ENCODE measurements around the gene OR6J1. TPM values are rescaled to one million over a fixed set of nuclear protein-coding genes. Genes with fewer than 3 reads are reported as not detected.
"Not testable (repeated sequence)": the region's sequence is repeated elsewhere in the genome, so short reads cannot be mapped to it uniquely, and the experiment has no call there.

The OR6J1 gene
- total RNA-seq, 2 donors from 2014 or later = not detected

- H3K4me3 ChIP-seq = no peak overlapping the region
- H3K27ac ChIP-seq = no peak overlapping the region
- no peaks in the 10 kb centered on the region for H3K4me1 ChIP-seq (replicated peaks)
- no peak for DNase-seq (ENCODE audit: low spot score)
- intact Hi-C loops (cut with DNase I) = no loop called here
- 91% methylated on average over 4 of the region's 4 CpGs for WGBS
- no peaks in the 10 kb centered on the region for H3K9me3 ChIP-seq
- no peaks in the 10 kb centered on the region for H3K36me3 ChIP-seq
- TF ChIP-seq POLR2AphosphoS5 (IDR thresholded peaks at IDR 0.05) = no peak
- TF ChIP-seq POLR2A (IDR thresholded peaks at IDR 0.05) = no peak
- no peak for TF ChIP-seq CTCF (IDR thresholded peaks at IDR 0.05)
- H3K27me3 ChIP-seq (replicated peaks; ENCODE audit: insufficient read depth) = no peaks in the 10 kb centered on the region
Observed at GRCh38 chr14:22646570-22647254, 2.6 kb upstream of the OR6J1 start.

- Histone ChIP-seq H3K4me1 (replicated peaks) (no peaks in the 10 kb centered on the region), H3K4me3 (no peak overlapping the region), H3K27ac (no peak overlapping the region), H3K27me3 (replicated peaks; ENCODE audit: insufficient read depth) (no peaks in the 10 kb centered on the region), H3K9me3 (no peaks in the 10 kb centered on the region), H3K36me3 (no peaks in the 10 kb centered on the region)
- no peak for DNase-seq (ENCODE audit: low spot score)
- intact Hi-C loops (cut with DNase I) = no loop called here
- 56% methylated on average over 3 of the region's 3 CpGs for WGBS
- TF ChIP-seq POLR2A (IDR thresholded peaks at IDR 0.05) (no peak), POLR2AphosphoS5 (IDR thresholded peaks at IDR 0.05) (no peak), CTCF (IDR thresholded peaks at IDR 0.05) (no peak)
Observed at GRCh38 chr14:22641846-22642245, 2.3 kb downstream of the OR6J1 start.

- Histone ChIP-seq H3K4me3 (no peak overlapping the region), H3K4me1 (replicated peaks) (no peaks in the 10 kb centered on the region), H3K36me3 (no peaks in the 10 kb centered on the region), H3K27ac (no peak overlapping the region), H3K9me3 (no peaks in the 10 kb centered on the region), H3K27me3 (replicated peaks; ENCODE audit: insufficient read depth) (no peaks in the 10 kb centered on the region)
- intact Hi-C loops (cut with DNase I) = no loop called here
- DNase-seq (ENCODE audit: low spot score) = no peak
- TF ChIP-seq CTCF (IDR thresholded peaks at IDR 0.05) = no peak
- no peak for TF ChIP-seq POLR2AphosphoS5 (IDR thresholded peaks at IDR 0.05)
- no peak for TF ChIP-seq POLR2A (IDR thresholded peaks at IDR 0.05)
Observed at GRCh38 chr14:22640192-22640591, 4.0 kb downstream of the OR6J1 start.

- DNase-seq (ENCODE audit: low spot score); H3K27me3 ChIP-seq (replicated peaks; ENCODE audit: insufficient read depth); H3K36me3 ChIP-seq; intact Hi-C loops (cut with DNase I); H3K27ac ChIP-seq; H3K4me3 ChIP-seq; H3K9me3 ChIP-seq; H3K4me1 ChIP-seq (replicated peaks): not testable (repeated sequence)
- 27% methylated on average over 1 of the region's 1 CpG for WGBS
Observed at GRCh38 chr14:22635980-22636379, 8.2 kb downstream of the OR6J1 start.

- DNase-seq (ENCODE audit: low spot score) = no peak
- no peaks in the 10 kb centered on the region for H3K36me3 ChIP-seq
- intact Hi-C loops (cut with DNase I) = no loop called here
- no peak for TF ChIP-seq CTCF (IDR thresholded peaks at IDR 0.05)
- TF ChIP-seq POLR2A (IDR thresholded peaks at IDR 0.05) = no peak
- TF ChIP-seq POLR2AphosphoS5 (IDR thresholded peaks at IDR 0.05) = no peak
- H3K9me3 ChIP-seq = no peaks in the 10 kb centered on the region
- no peaks in the 10 kb centered on the region for H3K4me1 ChIP-seq (replicated peaks)
- no peak overlapping the region for H3K27ac ChIP-seq
- WGBS = 81% methylated on average over 8 of the region's 8 CpGs
- H3K4me3 ChIP-seq = no peak overlapping the region
- H3K27me3 ChIP-seq (replicated peaks; ENCODE audit: insufficient read depth) = no peaks in the 10 kb centered on the region
Observed at GRCh38 chr14:22634233-22634900, 9.8 kb downstream of the OR6J1 start.
